H9 (cell line): ENCODE measurements around the gene BATF. TPM values are rescaled to one million over a fixed set of nuclear protein-coding genes. Genes with fewer than 3 reads are reported as not detected.

Experiments
- DNase-seq: peaks from one replicate; pipeline ENCODE4 v3.0.0-alpha.2; 2017
- H2AFZ ChIP-seq: one replicate; pipeline ENCODE4 v1.6.1; 2013; ENCODE audit warnings: mild to moderate bottlenecking, low read length, control low read depth, moderate library complexity
- H2AK5ac ChIP-seq: 2 replicates; pipeline ENCODE4 v1.6.1; 2013; ENCODE audit warnings: low read length, control low read depth, mixed read lengths; ENCODE audit not compliant: insufficient read length
- H2BK120ac ChIP-seq: one replicate; pipeline ENCODE4 v1.6.1; 2013; ENCODE audit warnings: low read depth, mild to moderate bottlenecking, low read length, control low read depth, inconsistent platforms; ENCODE audit not compliant: poor library complexity, severe bottlenecking
- H2BK12ac ChIP-seq: 2 replicates; pipeline ENCODE4 v1.6.1; 2013; ENCODE audit warnings: low read length, control low read depth, mixed read lengths, low read depth; ENCODE audit not compliant: insufficient read length
- H2BK15ac ChIP-seq: 2 replicates; pipeline ENCODE4 v1.6.1; 2013; ENCODE audit warnings: low read depth, low read length, control low read depth
- H2BK20ac ChIP-seq: one replicate; pipeline ENCODE4 v1.6.1; 2013; ENCODE audit warnings: low read depth, mild to moderate bottlenecking, low read length, control low read depth, inconsistent platforms; ENCODE audit not compliant: poor library complexity, severe bottlenecking
- H2BK5ac ChIP-seq: 2 replicates; pipeline ENCODE4 v1.6.1; 2013; ENCODE audit warnings: low read length, control low read depth, mixed read lengths; ENCODE audit not compliant: insufficient read length
- H3K14ac ChIP-seq: 2 replicates; pipeline ENCODE4 v1.6.1; 2013; ENCODE audit warnings: low read length, control low read depth; ENCODE audit not compliant: insufficient read depth
- H3K18ac ChIP-seq: 2 replicates; pipeline ENCODE4 v1.6.1; 2013; ENCODE audit warnings: low read depth, mild to moderate bottlenecking, mixed read lengths, low read length, control low read depth; ENCODE audit not compliant: insufficient read length
- H3K23ac ChIP-seq: 2 replicates; pipeline ENCODE4 v1.6.1; 2013; ENCODE audit warnings: low read length, control low read depth, mixed read lengths, low read depth; ENCODE audit not compliant: insufficient read length
- H3K23me2 ChIP-seq: 2 replicates; pipeline ENCODE4 v1.6.1; 2013; ENCODE audit warnings: low read depth, mild to moderate bottlenecking, mixed read lengths, low read length, control low read depth; ENCODE audit not compliant: insufficient read length, poor library complexity, severe bottlenecking
- H3K27ac ChIP-seq: 2 replicates; pipeline ENCODE4 v1.5.1; 2013; ENCODE audit warnings: low read length, control low read depth, mixed read lengths, low read depth; ENCODE audit not compliant: insufficient read length
- H3K27me3 ChIP-seq: 2 replicates; pipeline ENCODE4 v1.6.1; 2013; ENCODE audit warnings: low read length, control low read depth, inconsistent platforms; ENCODE audit not compliant: insufficient read depth
- H3K4ac ChIP-seq: 2 replicates; pipeline ENCODE4 v1.6.1; 2013; ENCODE audit warnings: low read depth, mild to moderate bottlenecking, control low read depth, inconsistent platforms, low read length, moderate library complexity
- H3K4me1 ChIP-seq: 2 replicates; pipeline ENCODE4 v1.6.1; 2013; ENCODE audit warnings: low read length, control low read depth, inconsistent platforms; ENCODE audit not compliant: insufficient read depth
- H3K4me2 ChIP-seq: 2 replicates; pipeline ENCODE4 v1.6.1; 2013; ENCODE audit warnings: low read length, control low read depth, mixed read lengths; ENCODE audit not compliant: insufficient read length, insufficient read depth
- H3K56ac ChIP-seq: 2 replicates; pipeline ENCODE4 v1.6.1; 2013; ENCODE audit warnings: low read depth, mild to moderate bottlenecking, mixed read lengths, low read length, control low read depth; ENCODE audit not compliant: insufficient read length
- H3K79me1 ChIP-seq: 2 replicates; pipeline ENCODE4 v1.6.1; 2013; ENCODE audit warnings: low read depth, mild to moderate bottlenecking, moderate library complexity, low read length, control low read depth, inconsistent platforms; ENCODE audit not compliant: insufficient read depth, poor library complexity, severe bottlenecking
- H3K79me2 ChIP-seq: 2 replicates; pipeline ENCODE4 v1.6.1; 2013; ENCODE audit warnings: low read length, control low read depth, inconsistent platforms; ENCODE audit not compliant: insufficient read depth
- H3K9ac ChIP-seq: 2 replicates; pipeline ENCODE4 v1.6.1; 2013; ENCODE audit warnings: low read length, control low read depth, mixed read lengths; ENCODE audit not compliant: insufficient read length; ENCODE audit errors: extremely low read depth
- H3K9me3 ChIP-seq: one replicate; pipeline ENCODE4 v1.6.1; 2013; ENCODE audit warnings: low read depth, low read length, inconsistent platforms; ENCODE audit not compliant: control insufficient read depth
- H3T11ph ChIP-seq: one replicate; pipeline ENCODE4 v1.6.1; 2013; ENCODE audit warnings: mild to moderate bottlenecking, low read length, control low read depth, inconsistent platforms
- H4K20me1 ChIP-seq: one replicate; pipeline ENCODE4 v1.6.1; 2013; ENCODE audit not compliant: control insufficient read depth, insufficient read length, insufficient read depth
- H4K5ac ChIP-seq: 2 replicates; pipeline ENCODE4 v1.6.1; 2013; ENCODE audit warnings: low read depth, mild to moderate bottlenecking, mixed read lengths, low read length, control low read depth; ENCODE audit not compliant: insufficient read length
- H4K8ac ChIP-seq: replicated peaks from 2 replicates; pipeline ENCODE4 v1.6.1; 2013; ENCODE audit warnings: low read length, control low read depth, mixed read lengths, low read depth; ENCODE audit not compliant: insufficient read length
- H4K91ac ChIP-seq: 2 replicates; pipeline ENCODE4 v1.6.1; 2013; ENCODE audit warnings: low read depth, mild to moderate bottlenecking, moderate library complexity, mixed read lengths, low read length, control low read depth; ENCODE audit not compliant: insufficient read length
- H3K27ac Mint-ChIP-seq, 3 experiments: 2 replicates in 2 of 3; 3 replicates in 1 of 3; pipeline ENCODE4 v1.8.0; 2020 to 2021; ENCODE audit warnings: mixed read lengths in 3 of 3, mild to moderate bottlenecking in 1 of 3, moderate library complexity in 1 of 3
- H3K27me3 Mint-ChIP-seq: 2 replicates; pipeline ENCODE4 v1.8.0; 2021; ENCODE audit warnings: low read depth, mild to moderate bottlenecking, moderate library complexity, mixed read lengths
- H3K36me3 Mint-ChIP-seq, 3 experiments: 2 replicates in 2 of 3; 3 replicates in 1 of 3; pipeline ENCODE4 v1.8.0; 2020 to 2021; ENCODE audit warnings: low read depth in 3 of 3, mixed read lengths in 3 of 3; ENCODE audit not compliant: insufficient read depth in 1 of 3
- H3K4me1 Mint-ChIP-seq, 2 experiments: 2 replicates each; pipeline ENCODE4 v1.8.0; 2020; ENCODE audit warnings: mixed read lengths in 2 of 2
- H3K4me3 Mint-ChIP-seq, 2 experiments: 2 replicates in 1 of 2; 3 replicates in 1 of 2; pipeline ENCODE4 v1.8.0; 2020 to 2021; ENCODE audit warnings: mild to moderate bottlenecking in 2 of 2, mixed read lengths in 2 of 2, moderate library complexity in 1 of 2
- H3K9me3 Mint-ChIP-seq, 2 experiments: 2 replicates in 1 of 2; 3 replicates in 1 of 2; pipeline ENCODE4 v1.8.0; 2020; ENCODE audit warnings: mild to moderate bottlenecking in 2 of 2, mixed read lengths in 2 of 2, moderate library complexity in 1 of 2
- WGBS: extraction: QIAGEN DNeasy Blood & Tissue Kit; methylation state at CpG from one replicate; pipeline ENCODE4 v1.1.7; 2013; ENCODE audit warnings: missing lambda C conversion rate, low lambda C conversion rate, mixed read lengths; ENCODE audit not compliant: insufficient read length; ENCODE audit errors: extremely low coverage; 5-methylcytosine and 5-hydroxymethylcytosine counted together
- total RNA-seq: library from RNA; stranded (reverse); gene quantifications from 2 replicates; pipeline ENCODE4 v1.2.1, GENCODE V29; 2021
- TF ChIP-seq, protein P1 (sequence below): fragments of 200-600 bp; sonication (generic); conservative IDR thresholded peaks from 3 replicates; pipeline ENCODE4 v1.8.0; 2021; ENCODE audit warnings: antibody characterized with exemption, mild to moderate bottlenecking

Gene BATF
- total RNA-seq, 1 experiment from 2014 or later, result not detected

DNA sequence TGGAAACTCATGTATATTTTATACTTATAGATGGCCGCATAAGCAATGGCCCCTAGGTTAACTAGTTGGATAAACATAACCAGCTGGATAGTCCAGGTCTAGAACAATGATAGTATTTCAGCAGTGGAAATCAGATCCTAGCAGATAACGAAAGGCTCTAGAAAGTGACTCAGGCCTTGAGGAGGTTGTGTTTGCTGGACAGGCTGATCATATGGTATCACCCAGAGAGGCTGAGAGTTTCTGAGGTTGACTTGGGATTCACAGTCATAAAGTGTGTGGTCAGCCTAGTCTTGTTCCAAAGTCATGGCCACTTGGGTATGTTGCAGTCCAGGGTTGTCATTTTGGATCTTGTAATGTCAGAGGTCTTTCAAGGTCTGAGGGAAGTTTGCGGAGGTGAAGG is 73.0 kb downstream of the BATF start:
- no peak overlapping the region for H4K8ac ChIP-seq
- H3K23me2 ChIP-seq, result no peaks in the 10 kb centered on the region
- no peak overlapping the region for H3K18ac ChIP-seq
- Mint-ChIP-seq H3K9me3 (peaks cover 16 to 24% of the 10 kb centered on the region in 2 experiments; a peak in 4 of 5 replicates), H3K36me3 (peaks cover 6 to 10% (median 7%) of the 10 kb centered on the region in 3 experiments), H3K4me3 (no peak overlapping the region), H3K27ac (no peak overlapping the region), H3K27me3 (no peaks in the 10 kb centered on the region; the same call in 1 of the 2 replicates), H3K4me1 (peaks cover 5 to 11% of the 10 kb centered on the region in 2 experiments)
- no peak overlapping the region for H3K9ac ChIP-seq
- H3K27me3 ChIP-seq, result no peaks in the 10 kb centered on the region
- TF ChIP-seq, protein P1, sequence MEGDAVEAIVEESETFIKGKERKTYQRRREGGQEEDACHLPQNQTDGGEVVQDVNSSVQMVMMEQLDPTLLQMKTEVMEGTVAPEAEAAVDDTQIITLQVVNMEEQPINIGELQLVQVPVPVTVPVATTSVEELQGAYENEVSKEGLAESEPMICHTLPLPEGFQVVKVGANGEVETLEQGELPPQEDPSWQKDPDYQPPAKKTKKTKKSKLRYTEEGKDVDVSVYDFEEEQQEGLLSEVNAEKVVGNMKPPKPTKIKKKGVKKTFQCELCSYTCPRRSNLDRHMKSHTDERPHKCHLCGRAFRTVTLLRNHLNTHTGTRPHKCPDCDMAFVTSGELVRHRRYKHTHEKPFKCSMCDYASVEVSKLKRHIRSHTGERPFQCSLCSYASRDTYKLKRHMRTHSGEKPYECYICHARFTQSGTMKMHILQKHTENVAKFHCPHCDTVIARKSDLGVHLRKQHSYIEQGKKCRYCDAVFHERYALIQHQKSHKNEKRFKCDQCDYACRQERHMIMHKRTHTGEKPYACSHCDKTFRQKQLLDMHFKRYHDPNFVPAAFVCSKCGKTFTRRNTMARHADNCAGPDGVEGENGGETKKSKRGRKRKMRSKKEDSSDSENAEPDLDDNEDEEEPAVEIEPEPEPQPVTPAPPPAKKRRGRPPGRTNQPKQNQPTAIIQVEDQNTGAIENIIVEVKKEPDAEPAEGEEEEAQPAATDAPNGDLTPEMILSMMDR, result no peak
- H3K9me3 ChIP-seq, result peaks cover 6% of the 10 kb centered on the region
- no peak for DNase-seq
- H3K4ac ChIP-seq, result no peak overlapping the region
- no peaks in the 10 kb centered on the region for H3K79me1 ChIP-seq
- H2BK15ac ChIP-seq, result no peak overlapping the region
- no peak overlapping the region for H2BK12ac ChIP-seq
- no peak overlapping the region for H2BK5ac ChIP-seq
- no peak overlapping the region for H3K4me2 ChIP-seq
- no peak overlapping the region for H2AFZ ChIP-seq
- no peak overlapping the region for H4K91ac ChIP-seq
- no peaks in the 10 kb centered on the region for H3K4me1 ChIP-seq
- H3K14ac ChIP-seq, result no peak overlapping the region
- H2BK120ac ChIP-seq, result no peak overlapping the region
- no peak overlapping the region for H2BK20ac ChIP-seq
- no peak overlapping the region for H3K56ac ChIP-seq
- no peaks in the 10 kb centered on the region for H4K20me1 ChIP-seq
- no peak overlapping the region for H3T11ph ChIP-seq
- no peaks in the 10 kb centered on the region for H3K79me2 ChIP-seq
- H3K27ac ChIP-seq, result no peak overlapping the region
- no peak overlapping the region for H4K5ac ChIP-seq
- H3K23ac ChIP-seq, result no peak overlapping the region
- no CpG with 5 or more reads among the region's 3 CpGs for WGBS
- no peak overlapping the region for H2AK5ac ChIP-seq

Other genes starting within 250 kb of the BATF start
- 28.1 and 33.9 TPM in 2 replicates for gene FOS, start 243.6 kb upstream of the BATF start, total RNA-seq
- 22.8 and 24.7 TPM in 2 replicates for gene JDP2, start 94.4 kb upstream of the BATF start, total RNA-seq
- 6.1 and 7.1 TPM in 2 replicates for gene FLVCR2, start 56.2 kb downstream of the BATF start, total RNA-seq
- 29.1 and 29.4 TPM in 2 replicates for gene ERG28, start 138.4 kb downstream of the BATF start, total RNA-seq
- 35.7 and 40.1 TPM in 2 replicates for gene TTLL5, start 138.8 kb downstream of the BATF start, total RNA-seq